Liver (tissue), 3 donors: Measurements from ENCODE around the gene CCR9.

Experiments
- CTCF ChIP-seq: fragments of 150-350 bp; IDR thresholded peaks from 2 replicates; pipeline ENCODE4 v1.5.1; 2017; ENCODE audit warnings: improper control_type of control experiment, low read depth, low read length; ENCODE audit not compliant: missing input control
- EGR1 ChIP-seq, 2 donors: IDR thresholded peaks; 2 replicates each; pipeline ENCODE4 v1.6.1; 2016 to 2018; ENCODE audit warnings: antibody characterized with exemption in 2 of 2, low read depth in 2 of 2
- GABPA ChIP-seq, 2 donors: IDR thresholded peaks in 1 of 2; conservative IDR thresholded peaks in 1 of 2; 2 replicates each; pipeline ENCODE4 v1.6.1; 2016; ENCODE audit warnings: antibody characterized with exemption in 2 of 2, mild to moderate bottlenecking in 1 of 2, moderate library complexity in 1 of 2
- JUND ChIP-seq, 2 donors: IDR thresholded peaks; 2 replicates each; pipeline ENCODE4 v1.6.1; 2016; ENCODE audit warnings: antibody characterized with exemption in 2 of 2
- MAX ChIP-seq: IDR thresholded peaks from 2 replicates; pipeline ENCODE4 v1.6.1; 2016; ENCODE audit warnings: antibody characterized with exemption
- RAD21 ChIP-seq, 2 donors: IDR thresholded peaks; 2 replicates each; pipeline ENCODE4 v1.6.1; 2016; ENCODE audit warnings: antibody characterized with exemption in 2 of 2, mild to moderate bottlenecking in 2 of 2
- RXRA ChIP-seq, 2 donors: IDR thresholded peaks; 2 replicates each; pipeline ENCODE4 v1.6.1; 2017 to 2018; ENCODE audit warnings: antibody characterized with exemption in 2 of 2, mild to moderate bottlenecking in 1 of 2
- TAF1 ChIP-seq: conservative IDR thresholded peaks from 2 replicates; pipeline ENCODE4 v1.6.1; 2016; ENCODE audit warnings: antibody characterized with exemption, mild to moderate bottlenecking
- donor health status: healthy.
- donor health status: healthy.

- TF ChIP-seq CTCF (no peak), EGR1 (IDR thresholded peaks at IDR 0.05; ENCODE audit: low read depth in 2 of 2) (no peak), TAF1 (no peak), JUND (IDR thresholded peaks at IDR 0.05) (no peak), RAD21 (IDR thresholded peaks at IDR 0.05) (no peak), GABPA (IDR thresholded peaks at IDR 0.05 in 1 of 2, conservative IDR thresholded peaks at IDR 0.05 in 1 of 2) (no peak), RXRA (IDR thresholded peaks at IDR 0.05) (no peak), MAX (no peak)
Observed at GRCh38 chr3:45880725-45881077, 5.6 kb upstream of the CCR9 start.
